Measurements from ENCODE around the gene SLFN13.
"Not testable (repeated sequence)": the region's sequence is repeated elsewhere in the genome, so short reads cannot be mapped to it uniquely, and the experiment has no call there.

SLFN13 gene

DNA sequence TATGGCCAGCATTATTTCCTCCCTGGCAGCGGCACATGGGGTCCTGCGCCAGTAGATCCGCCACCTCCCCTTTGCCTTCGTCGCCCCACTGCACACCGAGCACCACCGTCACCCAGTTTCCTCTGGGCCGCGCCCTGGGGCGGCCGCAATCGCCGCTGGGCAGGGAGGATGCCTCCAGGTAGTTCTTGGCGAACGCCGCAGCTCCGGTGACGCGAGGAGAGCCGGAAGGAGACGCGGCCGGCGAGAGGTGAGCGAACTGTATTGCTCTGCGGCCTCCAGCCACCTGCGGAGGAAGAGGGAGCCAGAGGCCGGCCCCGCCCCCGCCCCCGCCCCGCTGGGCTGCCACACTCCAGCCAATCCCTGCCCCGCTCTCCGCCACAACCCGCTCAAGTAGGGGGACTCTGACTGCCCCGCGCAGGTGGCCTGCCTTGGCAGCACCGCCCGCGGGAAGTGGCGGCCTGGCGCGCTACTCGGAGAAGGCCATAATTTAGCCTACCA is 11.8 kb upstream of the SLFN13 start:
- no peak overlapping the region for H3K4me3 ChIP-seq (ENCODE audit: control insufficient read depth, low read depth, low read length)
- DNase-seq (ENCODE audit: low read depth): no peak
- TF ChIP-seq, protein P1, sequence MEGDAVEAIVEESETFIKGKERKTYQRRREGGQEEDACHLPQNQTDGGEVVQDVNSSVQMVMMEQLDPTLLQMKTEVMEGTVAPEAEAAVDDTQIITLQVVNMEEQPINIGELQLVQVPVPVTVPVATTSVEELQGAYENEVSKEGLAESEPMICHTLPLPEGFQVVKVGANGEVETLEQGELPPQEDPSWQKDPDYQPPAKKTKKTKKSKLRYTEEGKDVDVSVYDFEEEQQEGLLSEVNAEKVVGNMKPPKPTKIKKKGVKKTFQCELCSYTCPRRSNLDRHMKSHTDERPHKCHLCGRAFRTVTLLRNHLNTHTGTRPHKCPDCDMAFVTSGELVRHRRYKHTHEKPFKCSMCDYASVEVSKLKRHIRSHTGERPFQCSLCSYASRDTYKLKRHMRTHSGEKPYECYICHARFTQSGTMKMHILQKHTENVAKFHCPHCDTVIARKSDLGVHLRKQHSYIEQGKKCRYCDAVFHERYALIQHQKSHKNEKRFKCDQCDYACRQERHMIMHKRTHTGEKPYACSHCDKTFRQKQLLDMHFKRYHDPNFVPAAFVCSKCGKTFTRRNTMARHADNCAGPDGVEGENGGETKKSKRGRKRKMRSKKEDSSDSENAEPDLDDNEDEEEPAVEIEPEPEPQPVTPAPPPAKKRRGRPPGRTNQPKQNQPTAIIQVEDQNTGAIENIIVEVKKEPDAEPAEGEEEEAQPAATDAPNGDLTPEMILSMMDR (conservative IDR thresholded peaks at IDR 0.05; ENCODE audit: control insufficient read depth, insufficient read depth, low read depth, low read length): no peak

DNA sequence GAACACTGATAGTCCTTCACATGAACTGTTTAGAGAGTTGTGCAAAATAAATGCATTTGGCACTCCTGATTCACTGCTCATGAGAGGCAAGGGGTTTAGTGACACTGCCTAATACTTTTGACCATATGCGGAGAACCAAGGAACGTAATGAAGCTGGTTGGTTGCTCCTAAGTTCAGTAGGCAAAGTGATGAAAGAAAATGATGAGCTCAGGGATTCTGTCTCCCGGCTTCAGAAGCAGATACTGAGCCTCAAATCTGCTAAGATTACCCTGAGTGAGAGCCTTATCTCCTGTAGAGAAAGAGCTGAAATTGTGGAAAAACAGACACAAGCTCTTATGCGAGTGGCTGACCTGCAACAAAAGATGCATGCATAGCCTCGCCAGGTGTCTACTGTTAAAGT is 5.5 kb upstream of the SLFN13 start:
- H3K4me3 ChIP-seq (ENCODE audit: control insufficient read depth, low read depth, low read length); DNase-seq (ENCODE audit: low read depth): not testable (repeated sequence)

GRCh38 chr17:35453171-35453570 is 4.6 kb upstream of the SLFN13 start:
- no peak overlapping the region for H3K4me3 ChIP-seq (ENCODE audit: control insufficient read depth, low read depth, low read length)
- TF ChIP-seq, protein P1 (conservative IDR thresholded peaks at IDR 0.05; ENCODE audit: control insufficient read depth, insufficient read depth, low read depth, low read length): no peak

DNA sequence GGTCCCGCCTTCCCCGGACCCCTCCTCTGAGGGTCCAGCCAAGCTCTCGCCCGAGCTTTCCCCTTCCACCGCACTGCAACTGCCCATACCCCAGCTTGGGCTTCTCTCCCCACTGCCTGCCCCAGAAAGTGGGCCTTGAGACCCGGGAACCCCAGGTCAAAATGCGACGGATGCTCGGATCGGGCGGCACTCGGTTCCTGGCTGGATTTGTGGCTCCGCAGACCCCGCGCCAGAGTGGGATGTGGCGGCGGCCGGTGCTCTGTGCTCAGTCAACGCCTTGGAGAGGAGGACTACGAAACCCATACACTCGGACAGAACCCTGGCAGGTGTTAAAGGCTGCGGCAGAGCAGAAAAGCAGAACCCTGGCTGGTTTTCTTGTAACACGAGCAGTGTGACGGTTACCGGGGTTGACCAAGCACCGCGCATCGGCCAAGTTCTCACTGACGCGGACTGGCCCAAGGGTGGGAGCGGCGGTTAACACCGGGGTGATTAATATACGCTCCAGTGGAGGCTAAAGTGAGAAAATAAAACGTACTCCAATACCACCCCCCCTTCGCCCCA is 885 bp upstream of the SLFN13 start:
- peak; percentile 41 for DNase-seq (ENCODE audit: low read depth)
- TF ChIP-seq, protein P1 (conservative IDR thresholded peaks at IDR 0.05; ENCODE audit: control insufficient read depth, insufficient read depth, low read depth, low read length): no peak
- peak overlapping the region; percentile 7 for H3K4me3 ChIP-seq (ENCODE audit: control insufficient read depth, low read depth, low read length)

More at GRCh38 chr17:35453171-35453570, 4.6 kb upstream of the SLFN13 start:
- DNase-seq (ENCODE audit: low read depth): no peak

GRCh38 chr17:35448899-35449227 is 297 bp upstream of the SLFN13 start:
- TF ChIP-seq, protein P1 (conservative IDR thresholded peaks at IDR 0.05; ENCODE audit: control insufficient read depth, insufficient read depth, low read depth, low read length): no peak
- peak overlapping the region; percentile 56 for H3K4me3 ChIP-seq (ENCODE audit: control insufficient read depth, low read depth, low read length)
- no peak for DNase-seq (ENCODE audit: low read depth)

GRCh38 chr17:35447499-35447898 is 1.1 kb downstream of the SLFN13 start:
- H3K4me3 ChIP-seq (ENCODE audit: control insufficient read depth, low read depth, low read length): no peak overlapping the region
- TF ChIP-seq, protein P1 (conservative IDR thresholded peaks at IDR 0.05; ENCODE audit: control insufficient read depth, insufficient read depth, low read depth, low read length): no peak
- no peak for DNase-seq (ENCODE audit: low read depth)

- TF ChIP-seq, protein P1 (conservative IDR thresholded peaks at IDR 0.05; ENCODE audit: control insufficient read depth, insufficient read depth, low read depth, low read length): no peak
- DNase-seq (ENCODE audit: low read depth): no peak
- H3K4me3 ChIP-seq (ENCODE audit: control insufficient read depth, low read depth, low read length): no peak overlapping the region
Observed at GRCh38 chr17:35438433-35438832, 10.1 kb downstream of the SLFN13 start.

All from fibroblast of mammary gland (primary cell).